Astrocyte of the hippocampus (primary cell): ENCODE data around the gene IL21R.
"Not testable (repeated sequence)": the region's sequence is repeated elsewhere in the genome, so short reads cannot be mapped to it uniquely, and the experiment has no call there.

Experiments used
- DNase-seq: peaks from one replicate; pipeline ENCODE4 v3.0.0; 2011; ENCODE audit warnings: low read depth, low spot score

Gene IL21R

DNA sequence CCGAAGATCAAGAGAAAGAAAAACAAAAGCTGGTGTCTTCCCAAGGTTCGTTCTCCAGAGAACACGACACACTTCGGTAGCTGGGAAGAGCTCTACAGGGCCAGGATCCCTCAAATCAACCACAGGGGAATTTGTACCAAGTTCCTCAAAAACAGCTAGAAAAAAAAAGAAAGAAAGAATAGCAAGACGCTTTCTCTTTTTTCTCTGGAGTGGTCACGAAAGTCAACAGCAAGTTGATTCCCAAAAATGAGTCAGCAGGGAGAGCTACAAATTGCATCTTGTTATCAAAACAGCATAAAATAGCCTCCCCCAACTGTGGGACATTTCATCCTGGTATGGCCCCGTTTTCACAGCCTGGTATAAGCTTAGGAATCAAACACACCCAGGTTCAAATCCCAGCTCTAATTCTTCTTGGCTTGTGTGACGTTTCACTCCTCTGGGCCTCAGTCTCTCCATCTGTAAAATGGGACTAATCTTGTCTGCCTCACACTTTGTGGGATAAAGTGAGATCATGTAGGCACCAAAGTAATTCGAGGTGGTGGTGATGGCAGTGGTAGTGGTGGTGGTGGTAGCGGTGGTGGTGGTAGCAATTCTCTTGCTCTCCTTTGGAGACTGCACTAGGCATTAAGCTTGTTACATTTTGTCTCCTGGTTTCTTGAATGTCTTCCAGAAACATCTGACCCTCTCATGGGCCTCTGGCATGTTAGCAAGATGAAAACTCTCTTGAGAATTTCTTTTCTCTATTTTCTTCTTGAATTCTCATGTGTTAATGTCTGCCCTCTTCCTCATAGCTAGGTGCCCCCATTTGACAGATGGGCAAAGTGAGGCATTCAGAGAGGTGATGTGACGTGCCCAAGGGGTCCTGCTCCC is 988 bp upstream of the IL21R start:
- DNase-seq: peak; percentile 76

DNA sequence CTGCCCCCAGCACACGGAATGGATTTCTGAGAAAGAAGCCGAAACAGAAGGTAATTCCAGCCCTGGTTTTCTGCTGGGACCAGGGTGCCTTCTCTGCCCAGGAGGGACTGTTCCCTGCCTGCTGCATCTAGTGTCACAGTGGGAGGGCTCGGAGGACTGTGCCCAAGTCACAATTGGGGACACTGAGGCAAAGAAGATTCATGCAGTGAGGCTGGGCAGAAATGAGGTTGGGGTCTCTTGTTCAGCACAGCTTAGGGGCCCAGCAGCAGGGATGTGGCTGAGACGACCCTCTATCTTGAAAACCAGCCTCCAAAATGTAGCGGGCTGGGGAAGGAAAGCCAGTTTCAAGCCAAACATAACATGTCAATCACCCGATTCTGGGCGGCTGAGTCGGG is 592 bp downstream of the IL21R start:
- DNase-seq: no peak

DNA sequence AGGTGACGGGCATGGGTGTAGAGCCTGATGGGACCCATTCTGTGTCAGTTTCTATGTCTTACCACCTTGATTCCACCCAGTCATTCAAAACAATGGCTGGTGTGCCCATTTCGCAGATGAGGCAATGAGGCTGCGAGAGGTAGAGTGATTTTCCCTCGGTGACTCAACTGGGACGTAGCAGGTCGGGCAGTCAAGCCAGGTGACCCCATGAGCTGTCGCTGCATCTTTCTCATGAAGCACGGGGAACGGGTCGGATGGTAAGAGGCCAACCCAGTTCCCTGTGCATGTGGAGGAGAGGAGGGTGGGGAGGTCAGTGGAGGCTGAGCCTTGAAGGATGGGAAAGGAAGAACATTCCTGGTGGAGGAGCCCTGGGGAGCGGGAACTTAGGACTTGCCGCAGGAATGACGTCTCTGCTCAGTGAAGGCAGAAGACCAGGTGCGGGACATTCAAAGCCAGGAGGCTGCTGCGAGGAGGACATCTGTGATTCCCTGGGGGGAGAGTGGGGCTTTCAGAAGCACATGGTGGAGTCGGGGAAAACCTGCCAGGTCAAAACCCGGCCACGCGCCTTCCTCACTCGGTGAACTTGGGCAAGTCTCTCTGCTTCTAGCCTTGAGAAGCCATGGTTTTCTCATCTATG is 1.1 kb downstream of the IL21R start:
- DNase-seq: no peak

GRCh38 chr16:27403601-27403992 is 1.6 kb downstream of the IL21R start:
- DNase-seq: no peak

- DNase-seq: no peak
Observed at GRCh38 chr16:27404163-27404823, 2.3 kb downstream of the IL21R start.

GRCh38 chr16:27405546-27406451 is 3.8 kb downstream of the IL21R start:
- peak; percentile 50 for DNase-seq

DNA sequence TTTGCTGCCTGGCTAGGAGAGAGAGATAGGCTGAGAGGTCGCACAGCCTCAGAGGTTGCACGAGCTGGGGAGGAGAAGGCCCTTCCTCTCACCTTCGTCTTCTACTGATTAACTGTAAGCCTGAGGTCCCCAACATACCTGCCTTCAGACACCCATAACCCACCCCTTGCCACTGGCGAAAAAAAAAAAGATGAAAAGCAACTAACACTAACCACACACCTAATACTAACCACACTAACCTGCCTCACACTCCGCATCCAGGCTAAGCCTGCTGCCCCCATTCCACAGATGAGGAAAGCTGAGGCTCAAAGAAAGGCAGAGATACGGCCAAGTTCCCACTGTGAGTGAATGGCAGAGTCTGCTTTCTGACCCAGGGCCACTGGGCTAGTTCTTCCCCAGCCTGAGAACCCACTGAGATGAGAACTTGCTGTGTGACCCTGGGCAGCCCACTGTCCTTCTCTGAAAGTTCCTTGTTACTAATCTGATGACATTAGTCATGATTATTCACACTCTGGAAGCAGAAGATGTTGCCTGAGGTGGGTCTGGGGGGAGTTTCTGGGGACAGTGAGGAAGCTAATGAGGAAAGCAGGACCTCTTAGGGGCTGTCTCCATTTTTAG is 4.6 kb downstream of the IL21R start:
- DNase-seq: no peak

DNA sequence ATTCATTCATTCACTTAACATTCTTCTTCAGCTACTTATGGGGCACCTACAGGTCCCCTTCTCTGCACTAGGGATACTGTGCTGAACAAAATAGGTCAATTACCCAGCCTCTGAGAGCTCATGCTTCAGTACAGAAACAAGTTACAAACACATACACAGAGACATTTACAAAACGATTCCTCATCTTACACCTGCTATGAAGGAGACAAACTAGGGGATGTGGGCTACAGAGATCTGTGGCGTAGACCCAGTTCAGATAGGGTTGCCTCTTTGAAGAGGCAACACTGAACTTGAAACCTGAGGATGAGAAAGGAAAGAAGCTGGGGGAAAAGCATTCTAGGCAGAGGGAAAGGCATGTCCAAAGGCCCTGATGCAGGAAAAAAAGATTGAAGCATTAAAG is 5.2 kb downstream of the IL21R start:
- no peak for DNase-seq

GRCh38 chr16:27408012-27408601 is 6.1 kb downstream of the IL21R start:
- peak; percentile 57 for DNase-seq

DNA sequence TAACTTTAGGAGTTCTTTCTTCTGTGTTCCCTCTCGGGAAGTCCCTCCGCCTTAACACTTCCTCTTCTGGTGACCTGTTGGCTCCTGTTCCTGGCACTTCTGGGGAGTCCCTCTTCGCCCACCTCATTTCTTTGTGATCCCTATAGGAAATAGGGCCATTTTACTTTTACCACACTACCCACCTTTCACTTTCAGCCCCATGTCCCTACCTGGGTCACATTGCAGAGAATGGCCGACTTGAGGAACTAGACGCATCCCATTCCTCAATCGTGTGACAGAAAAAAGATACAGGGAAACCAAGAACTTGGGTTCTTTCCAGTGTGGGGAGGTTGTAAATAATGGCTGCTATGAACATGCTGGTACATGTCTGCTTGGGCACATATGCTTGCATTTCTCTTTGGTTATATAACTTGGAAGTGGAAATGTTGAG is 6.6 kb downstream of the IL21R start:
- DNase-seq: no peak

GRCh38 chr16:27409958-27410357 is 8.0 kb downstream of the IL21R start:
- DNase-seq: not testable (repeated sequence)

- no peak for DNase-seq
Observed at GRCh38 chr16:27410761-27411160, 8.8 kb downstream of the IL21R start.

- no peak for DNase-seq
Observed at GRCh38 chr16:27413956-27414355, 12.0 kb downstream of the IL21R start.

- DNase-seq: no peak
Observed at GRCh38 chr16:27414788-27415431, 12.9 kb downstream of the IL21R start.

GRCh38 chr16:27417047-27417671 is 15.2 kb downstream of the IL21R start:
- DNase-seq: no peak

DNA sequence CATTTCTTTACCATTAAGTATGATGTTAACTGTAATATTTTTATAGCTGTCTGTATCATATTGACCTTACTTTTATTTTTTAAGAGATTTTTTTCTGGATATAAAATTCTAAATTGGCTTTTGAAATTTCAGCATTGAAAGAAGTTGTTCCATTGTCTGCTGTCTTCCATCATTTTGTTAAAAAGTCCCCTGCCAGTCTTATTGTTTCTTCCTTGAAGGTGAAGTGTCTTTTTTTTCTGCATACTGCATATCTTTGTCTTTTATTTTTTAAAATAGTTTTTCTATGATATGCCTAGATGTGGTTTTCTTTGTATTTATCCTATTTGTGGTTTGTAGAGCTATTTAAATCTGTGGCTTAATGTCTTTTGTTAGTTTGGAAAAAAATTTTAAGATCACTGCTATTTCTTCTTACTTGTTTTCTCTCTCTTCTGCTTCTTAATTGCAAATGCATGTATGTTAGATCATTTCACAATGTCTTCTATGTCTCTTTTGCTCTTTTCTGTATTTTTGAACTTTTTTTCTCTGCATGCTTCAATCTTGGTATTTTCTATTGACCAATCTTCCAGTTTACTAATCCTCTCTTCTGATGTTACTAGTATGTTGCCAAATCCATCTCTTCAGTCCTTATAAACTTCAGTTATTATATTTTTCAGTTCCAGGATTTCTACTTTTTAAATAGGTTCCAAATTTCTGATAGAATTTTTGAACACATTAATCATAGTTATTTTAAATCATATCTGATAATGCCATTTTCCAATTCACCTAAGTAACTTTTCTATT is 20.2 kb downstream of the IL21R start:
- no peak for DNase-seq

- no peak for DNase-seq
Observed at GRCh38 chr16:27424772-27425498, 23.0 kb downstream of the IL21R start.

DNA sequence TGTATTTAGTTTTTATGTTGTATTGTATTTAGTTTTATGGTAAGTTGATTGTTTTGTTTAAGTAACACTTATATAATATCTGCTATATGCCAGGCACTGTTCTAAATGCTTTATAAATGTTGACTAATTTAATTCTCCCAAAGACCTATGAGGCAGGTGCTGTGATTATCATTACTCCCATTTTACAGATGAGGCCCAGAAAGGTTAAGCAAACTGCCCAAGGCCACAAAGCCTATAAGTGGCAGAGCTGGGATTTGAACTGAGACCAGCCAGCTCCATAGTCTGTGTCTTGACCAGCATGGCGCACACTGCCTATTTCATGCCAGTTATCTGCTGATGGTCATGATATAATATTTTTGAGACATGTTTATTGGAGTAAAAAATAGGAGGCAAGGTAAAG is 24.0 kb downstream of the IL21R start:
- no peak for DNase-seq
